H1 (cell line): ENCODE measurements around the gene GPR18. TPM values are rescaled to one million over a fixed set of nuclear protein-coding genes. Genes with fewer than 3 reads are reported as not detected.

ENCODE experiments used
- CTCF ChIA-PET: fragments of 300-600 bp; sonication (Branson Sonifier 250); formaldehyde crosslinking; loops from one replicate; lab custom pipeline; 2021; ENCODE audit not compliant: partially characterized antibody; lab: Charles Lee
- POLR2A ChIA-PET: fragments of 300-600 bp; sonication (Branson Sonifier 250); formaldehyde crosslinking; loops from one replicate; lab custom pipeline; 2021; ENCODE audit warnings: inconsistent platforms; ENCODE audit not compliant: partially characterized antibody; lab: Charles Lee
- DNase-seq, 2 experiments: peaks; one replicate each; pipeline versions ENCODE4 v3.0.0 to v3.0.0-alpha.2; 2010 to 2022; ENCODE audit warnings: low spot score in 2 of 2, low read depth in 1 of 2, mixed read lengths in 1 of 2
- FAIRE-seq: peaks from 2 replicates; lab custom pipeline; 2011; peaks lifted over from hg19 to GRCh38; lab: Jason Lieb, UNC
- H2AFZ ChIP-seq: 2 replicates; pipeline ENCODE4 v1.8.1; 2012; ENCODE audit warnings: low read length, inconsistent platforms
- H2AK5ac ChIP-seq: 2 replicates; pipeline ENCODE4 v1.6.1; 2013; ENCODE audit warnings: low read depth, low read length
- H2BK120ac ChIP-seq: replicated peaks from 2 replicates; pipeline ENCODE3; 2013; ENCODE audit warnings: low read depth, low read length, inconsistent platforms
- H2BK12ac ChIP-seq: 2 replicates; pipeline ENCODE4 v1.6.1; 2013; ENCODE audit warnings: low read depth, low read length
- H2BK15ac ChIP-seq: 2 replicates; pipeline ENCODE4 v1.6.1; 2013; ENCODE audit warnings: low read length
- H2BK20ac ChIP-seq: 2 replicates; pipeline ENCODE4 v1.6.1; 2013; ENCODE audit warnings: low read length
- H2BK5ac ChIP-seq: 2 replicates; pipeline ENCODE4 v1.6.1; 2013; ENCODE audit warnings: low read depth, low read length
- H3K14ac ChIP-seq: 2 replicates; pipeline ENCODE4 v1.6.1; 2013; ENCODE audit warnings: inconsistent platforms; ENCODE audit not compliant: insufficient read length
- H3K18ac ChIP-seq: 2 replicates; pipeline ENCODE4 v1.6.1; 2013; ENCODE audit warnings: low read length; ENCODE audit errors: extremely low read depth
- H3K23ac ChIP-seq: 2 replicates; pipeline ENCODE4 v1.6.1; 2013; ENCODE audit warnings: inconsistent platforms; ENCODE audit not compliant: insufficient read length
- H3K23me2 ChIP-seq: 2 replicates; pipeline ENCODE4 v1.6.1; 2013; ENCODE audit warnings: low read depth, low read length
- H3K27ac ChIP-seq: 2 replicates; pipeline ENCODE4 v1.6.1; 2011; ENCODE audit warnings: low read depth, low read length, inconsistent platforms
- H3K27me3 ChIP-seq, 4 experiments: replicated peaks in 1 of 4; 1 replicate in 1 of 4; 2 replicates in 3 of 4; pipeline versions ENCODE4 v1.6.1 to v1.8.1; 2011 to 2013; ENCODE audit warnings: low read length in 3 of 4, mild to moderate bottlenecking in 3 of 4, inconsistent platforms in 2 of 4, mixed read lengths in 2 of 4, moderate library complexity in 1 of 4; ENCODE audit not compliant: control insufficient read depth in 3 of 4, insufficient read depth in 3 of 4; ENCODE audit errors: extremely low read depth in 1 of 4
- H3K36me3 ChIP-seq, 4 experiments: 2 replicates each; pipeline versions ENCODE4 v1.6.1 to v1.8.1; 2011 to 2013; ENCODE audit warnings: mild to moderate bottlenecking in 4 of 4, low read length in 3 of 4, moderate library complexity in 2 of 4, control low read depth in 1 of 4, inconsistent platforms in 1 of 4; ENCODE audit not compliant: insufficient read depth in 4 of 4, control insufficient read depth in 2 of 4
- H3K4ac ChIP-seq: replicated peaks from 2 replicates; pipeline ENCODE3; 2013; ENCODE audit warnings: low read length, low read depth, mixed read lengths, inconsistent platforms; ENCODE audit not compliant: insufficient read length
- H3K4me1 ChIP-seq, 4 experiments: replicated peaks in 1 of 4; 1 replicate in 1 of 4; 2 replicates in 3 of 4; pipeline versions ENCODE4 v1.6.1 to v1.8.1; 2011 to 2013; ENCODE audit warnings: low read length in 3 of 4, inconsistent platforms in 2 of 4, mixed read lengths in 1 of 4; ENCODE audit not compliant: insufficient read depth in 4 of 4, control insufficient read depth in 3 of 4
- H3K4me2 ChIP-seq, 2 experiments: 2 replicates each; pipeline versions ENCODE4 v1.6.1 to v1.8.1; 2011 to 2013; ENCODE audit warnings: low read depth in 2 of 2, low read length in 2 of 2, control low read depth in 1 of 2, inconsistent platforms in 1 of 2, mild to moderate bottlenecking in 1 of 2; ENCODE audit not compliant: insufficient read depth in 1 of 2
- H3K4me3 ChIP-seq, 4 experiments: fragments of 200-600, 300-600 bp in 1 of 4; sonication (generic), shearing (Covaris generic), sonication (Bioruptor Twin) in 1 of 4; 2 replicates each; pipeline versions ENCODE4 v1.5.1 to v1.8.1; 2011 to 2016; ENCODE audit warnings: low read length in 4 of 4, low read depth in 3 of 4, control low read depth in 2 of 4, inconsistent platforms in 2 of 4, mild to moderate bottlenecking in 2 of 4, mixed read lengths in 1 of 4, moderate library complexity in 1 of 4; ENCODE audit not compliant: insufficient read depth in 2 of 4; ENCODE audit errors: extremely low read depth in 1 of 4
- H3K56ac ChIP-seq: replicated peaks from 2 replicates; pipeline ENCODE3; 2013; ENCODE audit warnings: low read depth, mild to moderate bottlenecking, mixed read lengths, low read length, inconsistent platforms; ENCODE audit not compliant: insufficient read length
- H3K79me1 ChIP-seq: 2 replicates; pipeline ENCODE4 v1.6.1; 2013; ENCODE audit warnings: low read depth, low read length, control low read depth
- H3K79me2 ChIP-seq, 2 experiments: 2 replicates each; pipeline versions ENCODE4 v1.6.1 to v1.8.1; 2012 to 2013; ENCODE audit warnings: low read length in 2 of 2, mild to moderate bottlenecking in 2 of 2, inconsistent platforms in 1 of 2; ENCODE audit not compliant: insufficient read depth in 2 of 2, control insufficient read depth in 1 of 2
- H3K9ac ChIP-seq, 4 experiments: replicated peaks in 1 of 4; 1 replicate in 1 of 4; 2 replicates in 3 of 4; pipeline versions ENCODE4 v1.6.1 to v1.8.1; 2011 to 2013; ENCODE audit warnings: low read depth in 3 of 4, low read length in 3 of 4, control low read depth in 2 of 4, mild to moderate bottlenecking in 2 of 4, moderate library complexity in 2 of 4, inconsistent platforms in 1 of 4; ENCODE audit errors: extremely low read depth in 1 of 4
- H3K9me3 ChIP-seq, 2 experiments: 2 replicates each; pipeline versions ENCODE4 v1.6.1 to v1.8.1; 2012 to 2013; ENCODE audit warnings: mild to moderate bottlenecking in 2 of 2, moderate library complexity in 2 of 2, control low read depth in 1 of 2, inconsistent platforms in 1 of 2, low read depth in 1 of 2, low read length in 1 of 2, mixed read lengths in 1 of 2; ENCODE audit not compliant: insufficient read depth in 2 of 2
- H4K20me1 ChIP-seq, 2 experiments: replicated peaks in 1 of 2; 2 replicates each; pipeline versions ENCODE3 to v1.8.1; 2011 to 2013; ENCODE audit warnings: inconsistent platforms in 2 of 2, low read length in 2 of 2, mild to moderate bottlenecking in 1 of 2; ENCODE audit not compliant: insufficient read depth in 2 of 2, control insufficient read depth in 1 of 2
- H4K5ac ChIP-seq: 2 replicates; pipeline ENCODE4 v1.6.1; 2013; ENCODE audit warnings: low read length, low read depth, mixed read lengths, inconsistent platforms; ENCODE audit not compliant: insufficient read length
- H4K8ac ChIP-seq: 2 replicates; pipeline ENCODE4 v1.8.0; 2013; ENCODE audit warnings: mild to moderate bottlenecking, moderate library complexity, low read length, inconsistent platforms; ENCODE audit not compliant: insufficient read depth; ENCODE audit errors: extremely low read depth
- H4K91ac ChIP-seq: replicated peaks from 2 replicates; pipeline ENCODE3; 2013; ENCODE audit warnings: low read length, mixed read lengths, inconsistent platforms; ENCODE audit not compliant: insufficient read length
- ASH2L ChIP-seq: fragments of 200-600, 300-600 bp; sonication (generic); IDR thresholded peaks from one replicate; pipeline ENCODE4 v1.7.1; 2017; ENCODE audit warnings: low read length
- CEBPB ChIP-seq: IDR thresholded peaks from 2 replicates; pipeline ENCODE4 v1.6.1; 2012; ENCODE audit warnings: low read depth, low read length
- CREB1 ChIP-seq: IDR thresholded peaks from 2 replicates; pipeline ENCODE4 v1.6.1; 2012; ENCODE audit warnings: inconsistent platforms
- GTF2F1 ChIP-seq: IDR thresholded peaks from 2 replicates; pipeline ENCODE4 v1.6.1; 2012; ENCODE audit warnings: low read depth, low read length, improper control_type of control experiment, borderline replicate concordance
- HDAC2 ChIP-seq, 2 experiments: fragments of 300-600 bp in 1 of 2; sonication (generic) in 1 of 2; IDR thresholded peaks; 2 replicates each; pipeline ENCODE4 v1.6.1; 2011 to 2012; ENCODE audit warnings: low read depth in 2 of 2, low read length in 2 of 2, mild to moderate bottlenecking in 2 of 2, moderate library complexity in 2 of 2, borderline replicate concordance in 1 of 2, inconsistent platforms in 1 of 2
- HDAC6 ChIP-seq: IDR thresholded peaks from one replicate; pipeline ENCODE4 v1.7.1; 2012; ENCODE audit warnings: low read depth, mild to moderate bottlenecking, inconsistent platforms, low read length, moderate library complexity
- MAFK ChIP-seq: IDR thresholded peaks from 2 replicates; pipeline ENCODE4 v1.6.1; 2012; ENCODE audit warnings: low read depth, mild to moderate bottlenecking, improper control_type of control experiment, low read length
- SIRT6 ChIP-seq: IDR thresholded peaks from one replicate; pipeline ENCODE4 v1.7.1; 2012; ENCODE audit warnings: low read length, inconsistent platforms
- SP1 ChIP-seq: IDR thresholded peaks from 2 replicates; pipeline ENCODE4 v1.6.1; 2011; ENCODE audit warnings: low read depth, low read length
- WGBS, 2 experiments: shearing (Covaris generic) in 1 of 2; methylation state at CpG; one replicate each; pipeline versions ENCODE4 v1.1.6 to v1.1.7; 2013 to 2015; ENCODE audit warnings: low lambda C conversion rate in 2 of 2, mixed read lengths in 2 of 2, inconsistent platforms in 1 of 2, low coverage in 1 of 2, missing lambda C conversion rate in 1 of 2; ENCODE audit not compliant: insufficient replicate concordance in 2 of 2, insufficient coverage in 1 of 2, insufficient read length in 1 of 2; ENCODE audit errors: extremely low coverage in 1 of 2, missing lambda C conversion rate in 1 of 2; 5-methylcytosine and 5-hydroxymethylcytosine counted together
- polyA plus RNA-seq, 7 experiments: library from polyadenylated mRNA; depleted of rRNA in 3 of 7; stranded (reverse) in 5 of 7; unstranded in 2 of 7; fragments of >200 nt in 5 of 7; fragments of 200-250 nt in 2 of 7; gene quantifications; 1 replicate in 5 of 7; 2 replicates in 1 of 7; 4 replicates in 1 of 7; pipeline versions ENCODE4 v1.2.1 to v1.2.3, GENCODE V29; 2011 to 2013; ENCODE audit warnings: missing spikeins in 2 of 7, mixed read lengths in 2 of 7
- total RNA-seq: library from RNA; stranded (reverse); fragmentation: NEBNext Ultra II Directional; extraction: Animal tissue kit (Norgen Biotek cat#: 25700); gene quantifications from 2 replicates; pipeline ENCODE4 v1.2.1, GENCODE V29; 2021
- TF ChIP-seq, protein P1 (sequence below): IDR thresholded peaks from 2 replicates; pipeline ENCODE4 v1.6.1; 2012; ENCODE audit warnings: low read length, inconsistent platforms
- TF ChIP-seq, protein P2 (sequence below), 3 experiments: IDR thresholded peaks; 1 replicate in 2 of 3; 2 replicates in 1 of 3; pipeline versions ENCODE4 v1.5.1 to v1.6.1; 2011; ENCODE audit warnings: low read length in 3 of 3, mild to moderate bottlenecking in 3 of 3, inconsistent platforms in 2 of 3, low read depth in 1 of 3, moderate library complexity in 1 of 3; ENCODE audit not compliant: insufficient read depth in 1 of 3; ENCODE audit errors: control extremely low read depth in 1 of 3

GPR18 gene
- total and polyA plus RNA-seq, 2 of the 8 experiments (the other 6 are each of a cell fraction or from before 2014, with no cell fraction given): not detected

DNA sequence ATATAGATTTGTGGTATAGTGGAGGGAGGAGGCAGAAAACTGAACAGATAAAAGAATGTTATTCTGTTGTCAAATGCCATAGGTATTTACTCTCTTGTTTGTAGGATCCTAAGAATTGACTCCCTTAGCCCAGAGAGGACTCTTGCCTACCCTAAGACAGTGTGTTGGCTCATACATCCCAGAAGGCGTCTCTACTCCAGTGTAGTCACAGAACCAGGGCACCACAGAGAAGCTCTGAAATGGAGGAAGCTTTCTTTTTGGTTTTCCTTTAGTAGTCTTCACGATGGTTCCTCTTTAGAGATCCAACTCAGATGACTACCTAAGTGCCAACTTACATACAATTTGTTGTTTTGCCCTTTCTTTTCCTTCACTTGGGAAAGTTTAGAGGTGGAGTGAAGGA, 35.0 kb upstream of the GPR18 start:
- Histone ChIP-seq H2AFZ (no peak overlapping the region), H3K4me2 (no peak overlapping the region), H2BK5ac (no peak overlapping the region), H3K9me3 (no peaks in the 10 kb centered on the region), H3K79me1 (0 out of 2 replicates have a peak, but pooled peaks cover 4% of the 10 kb centered on the region), H3K56ac (no peak overlapping the region), H3K27me3 (no peaks in the 10 kb centered on the region), H2BK120ac (no peak overlapping the region), H3K23me2 (no peaks in the 10 kb centered on the region), H2BK12ac (no peak overlapping the region), H3K23ac (no peak overlapping the region), H3K36me3 (no peaks in the 10 kb centered on the region), H4K5ac (no peak overlapping the region), H3K4me3 (no peak overlapping the region), H3K18ac (no peak overlapping the region), H3K4ac (no peak overlapping the region), H3K9ac (no peak overlapping the region), H3K27ac (no peak overlapping the region), H4K91ac (no peak overlapping the region), H2BK20ac (no peak overlapping the region), H2AK5ac (no peak overlapping the region), H4K20me1 (peaks cover 0 to 1% of the 10 kb centered on the region in 2 experiments), H3K79me2 (no peaks in the 10 kb centered on the region), H3K14ac (no peak overlapping the region), H2BK15ac (no peak overlapping the region), H4K8ac (no peak overlapping the region), H3K4me1 (no peaks in the 10 kb centered on the region)
- ChIA-PET CTCF (interaction anchor here (0.5 to 1.5 kb wide), 7 partner anchors 9 to 124 kb away, joined by 3 to 5 read pairs (median 3); no protein-coding TSS in a partner anchor), POLR2A (no interaction called here)
- WGBS, 2 experiments: 83% methylated on average over 2 of the region's 2 CpGs; no CpG with 5 or more reads in 1 of the 2 experiments
- DNase-seq: no peak
- FAIRE-seq: no peak
- TF ChIP-seq SP1 (no peak), CREB1 (no peak), HDAC6 (no peak), GTF2F1 (no peak), ASH2L (no peak), CEBPB (no peak), HDAC2 (IDR thresholded peaks at IDR 0.05; ENCODE audit: borderline replicate concordance in 1 of 2, low read depth in 2 of 2, low read length in 2 of 2) (no peak), SIRT6 (no peak), MAFK (no peak)
- TF ChIP-seq, protein P1, sequence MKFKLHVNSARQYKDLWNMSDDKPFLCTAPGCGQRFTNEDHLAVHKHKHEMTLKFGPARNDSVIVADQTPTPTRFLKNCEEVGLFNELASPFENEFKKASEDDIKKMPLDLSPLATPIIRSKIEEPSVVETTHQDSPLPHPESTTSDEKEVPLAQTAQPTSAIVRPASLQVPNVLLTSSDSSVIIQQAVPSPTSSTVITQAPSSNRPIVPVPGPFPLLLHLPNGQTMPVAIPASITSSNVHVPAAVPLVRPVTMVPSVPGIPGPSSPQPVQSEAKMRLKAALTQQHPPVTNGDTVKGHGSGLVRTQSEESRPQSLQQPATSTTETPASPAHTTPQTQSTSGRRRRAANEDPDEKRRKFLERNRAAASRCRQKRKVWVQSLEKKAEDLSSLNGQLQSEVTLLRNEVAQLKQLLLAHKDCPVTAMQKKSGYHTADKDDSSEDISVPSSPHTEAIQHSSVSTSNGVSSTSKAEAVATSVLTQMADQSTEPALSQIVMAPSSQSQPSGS: no peak
- TF ChIP-seq, protein P2, sequence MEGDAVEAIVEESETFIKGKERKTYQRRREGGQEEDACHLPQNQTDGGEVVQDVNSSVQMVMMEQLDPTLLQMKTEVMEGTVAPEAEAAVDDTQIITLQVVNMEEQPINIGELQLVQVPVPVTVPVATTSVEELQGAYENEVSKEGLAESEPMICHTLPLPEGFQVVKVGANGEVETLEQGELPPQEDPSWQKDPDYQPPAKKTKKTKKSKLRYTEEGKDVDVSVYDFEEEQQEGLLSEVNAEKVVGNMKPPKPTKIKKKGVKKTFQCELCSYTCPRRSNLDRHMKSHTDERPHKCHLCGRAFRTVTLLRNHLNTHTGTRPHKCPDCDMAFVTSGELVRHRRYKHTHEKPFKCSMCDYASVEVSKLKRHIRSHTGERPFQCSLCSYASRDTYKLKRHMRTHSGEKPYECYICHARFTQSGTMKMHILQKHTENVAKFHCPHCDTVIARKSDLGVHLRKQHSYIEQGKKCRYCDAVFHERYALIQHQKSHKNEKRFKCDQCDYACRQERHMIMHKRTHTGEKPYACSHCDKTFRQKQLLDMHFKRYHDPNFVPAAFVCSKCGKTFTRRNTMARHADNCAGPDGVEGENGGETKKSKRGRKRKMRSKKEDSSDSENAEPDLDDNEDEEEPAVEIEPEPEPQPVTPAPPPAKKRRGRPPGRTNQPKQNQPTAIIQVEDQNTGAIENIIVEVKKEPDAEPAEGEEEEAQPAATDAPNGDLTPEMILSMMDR (IDR thresholded peaks at IDR 0.05; ENCODE audit: control extremely low read depth in 1 of 3, insufficient read depth in 1 of 3, low read depth in 1 of 3, low read length in 3 of 3): no peak
